GM12801 (cell line): ENCODE results near the gene NKG7.

Experiments
- TF ChIP-seq, protein P1 (sequence below): IDR thresholded peaks from one replicate; pipeline ENCODE4 v1.5.1; 2011; ENCODE audit warnings: control low read depth; ENCODE audit not compliant: insufficient read length; ENCODE audit errors: extremely low read depth

Gene NKG7

GRCh38 chr19:51367565-51368365 is 4.7 kb downstream of the NKG7 start:
- TF ChIP-seq, protein P1, sequence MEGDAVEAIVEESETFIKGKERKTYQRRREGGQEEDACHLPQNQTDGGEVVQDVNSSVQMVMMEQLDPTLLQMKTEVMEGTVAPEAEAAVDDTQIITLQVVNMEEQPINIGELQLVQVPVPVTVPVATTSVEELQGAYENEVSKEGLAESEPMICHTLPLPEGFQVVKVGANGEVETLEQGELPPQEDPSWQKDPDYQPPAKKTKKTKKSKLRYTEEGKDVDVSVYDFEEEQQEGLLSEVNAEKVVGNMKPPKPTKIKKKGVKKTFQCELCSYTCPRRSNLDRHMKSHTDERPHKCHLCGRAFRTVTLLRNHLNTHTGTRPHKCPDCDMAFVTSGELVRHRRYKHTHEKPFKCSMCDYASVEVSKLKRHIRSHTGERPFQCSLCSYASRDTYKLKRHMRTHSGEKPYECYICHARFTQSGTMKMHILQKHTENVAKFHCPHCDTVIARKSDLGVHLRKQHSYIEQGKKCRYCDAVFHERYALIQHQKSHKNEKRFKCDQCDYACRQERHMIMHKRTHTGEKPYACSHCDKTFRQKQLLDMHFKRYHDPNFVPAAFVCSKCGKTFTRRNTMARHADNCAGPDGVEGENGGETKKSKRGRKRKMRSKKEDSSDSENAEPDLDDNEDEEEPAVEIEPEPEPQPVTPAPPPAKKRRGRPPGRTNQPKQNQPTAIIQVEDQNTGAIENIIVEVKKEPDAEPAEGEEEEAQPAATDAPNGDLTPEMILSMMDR = no peak

DNA sequence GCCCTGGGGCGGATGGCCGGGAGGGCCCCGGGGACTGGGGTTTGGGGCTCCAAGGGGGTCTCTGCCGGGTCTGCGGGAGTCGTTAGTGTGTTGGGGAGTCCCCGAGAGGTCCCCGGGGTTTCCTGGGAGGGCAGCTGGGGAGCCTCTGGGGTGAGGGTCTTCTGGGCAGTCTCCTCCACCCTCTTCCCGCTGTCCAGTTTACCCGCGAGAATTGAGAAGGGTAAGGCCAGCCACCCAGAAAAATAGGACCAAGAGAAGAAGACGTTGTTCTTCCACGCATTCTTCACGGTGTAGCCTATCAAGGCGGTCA is 5.2 kb downstream of the NKG7 start:
- TF ChIP-seq, protein P1 = no peak

GRCh38 chr19:51366389-51367254 is 5.8 kb downstream of the NKG7 start:
- TF ChIP-seq, protein P1 = no peak

DNA sequence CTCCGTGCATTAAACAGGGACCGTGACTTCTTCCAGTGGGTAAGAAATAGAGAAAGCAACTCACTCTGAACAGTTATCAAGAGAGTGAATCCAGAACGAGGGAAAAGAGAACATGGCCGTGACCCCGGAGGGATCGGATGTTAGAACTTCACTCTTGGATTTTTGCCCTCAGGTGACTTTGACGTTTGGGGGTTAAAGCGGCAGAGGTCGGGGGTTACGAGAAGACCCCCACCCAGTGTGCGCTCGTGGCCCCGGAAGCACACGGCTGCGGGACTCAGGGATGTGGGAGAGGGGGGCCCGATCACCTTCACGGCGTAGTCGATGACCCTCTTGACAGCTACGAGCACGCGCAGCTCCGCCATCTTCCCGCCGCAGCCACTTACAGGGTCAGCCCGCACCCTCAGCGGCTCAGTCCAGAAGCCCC is 6.5 kb downstream of the NKG7 start, which contains the start of gene ETFB:
Gene ETFB (minus strand): TSS at position 424 of the 424 bp plus-strand sequence. CDS start 62 bp downstream, at position 362.
- TF ChIP-seq, protein P1 = no peak

DNA sequence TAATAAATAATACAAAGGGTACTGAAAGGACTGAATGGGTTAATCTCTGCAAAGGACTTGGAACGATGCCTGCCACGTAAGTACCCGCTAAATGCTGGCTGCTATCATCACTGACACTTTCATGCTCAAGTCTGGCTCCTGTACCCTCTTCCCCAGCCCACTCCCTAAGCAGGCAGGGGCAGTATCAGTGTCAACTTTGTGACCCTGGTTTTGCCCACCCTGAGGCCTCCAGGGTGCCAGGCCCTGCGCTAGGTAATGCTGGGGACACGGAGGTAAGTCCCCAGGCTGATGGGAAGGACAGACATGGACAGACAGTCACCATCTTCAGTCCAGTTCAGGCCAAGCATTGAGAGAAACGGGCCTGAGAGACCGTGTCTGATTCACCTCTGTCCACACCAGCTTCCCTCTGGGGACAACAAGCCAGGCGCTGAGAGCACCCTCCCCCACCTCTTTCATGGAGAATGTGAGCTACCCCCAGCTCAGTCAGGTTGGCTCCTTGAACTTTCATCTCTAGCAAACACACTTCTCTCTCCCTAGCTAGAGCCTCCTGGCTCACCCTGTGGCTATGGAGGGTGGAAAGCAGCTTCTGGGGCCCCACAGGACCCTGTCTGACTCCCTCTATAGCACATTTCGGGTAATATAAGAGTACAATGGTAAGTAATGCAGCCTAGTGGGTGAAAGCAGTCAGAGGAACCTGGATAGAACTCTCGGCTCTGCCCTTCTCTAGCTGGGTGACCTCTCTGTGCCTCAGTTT is 7.1 kb downstream of the NKG7 start:
- TF ChIP-seq, protein P1 = no peak

DNA sequence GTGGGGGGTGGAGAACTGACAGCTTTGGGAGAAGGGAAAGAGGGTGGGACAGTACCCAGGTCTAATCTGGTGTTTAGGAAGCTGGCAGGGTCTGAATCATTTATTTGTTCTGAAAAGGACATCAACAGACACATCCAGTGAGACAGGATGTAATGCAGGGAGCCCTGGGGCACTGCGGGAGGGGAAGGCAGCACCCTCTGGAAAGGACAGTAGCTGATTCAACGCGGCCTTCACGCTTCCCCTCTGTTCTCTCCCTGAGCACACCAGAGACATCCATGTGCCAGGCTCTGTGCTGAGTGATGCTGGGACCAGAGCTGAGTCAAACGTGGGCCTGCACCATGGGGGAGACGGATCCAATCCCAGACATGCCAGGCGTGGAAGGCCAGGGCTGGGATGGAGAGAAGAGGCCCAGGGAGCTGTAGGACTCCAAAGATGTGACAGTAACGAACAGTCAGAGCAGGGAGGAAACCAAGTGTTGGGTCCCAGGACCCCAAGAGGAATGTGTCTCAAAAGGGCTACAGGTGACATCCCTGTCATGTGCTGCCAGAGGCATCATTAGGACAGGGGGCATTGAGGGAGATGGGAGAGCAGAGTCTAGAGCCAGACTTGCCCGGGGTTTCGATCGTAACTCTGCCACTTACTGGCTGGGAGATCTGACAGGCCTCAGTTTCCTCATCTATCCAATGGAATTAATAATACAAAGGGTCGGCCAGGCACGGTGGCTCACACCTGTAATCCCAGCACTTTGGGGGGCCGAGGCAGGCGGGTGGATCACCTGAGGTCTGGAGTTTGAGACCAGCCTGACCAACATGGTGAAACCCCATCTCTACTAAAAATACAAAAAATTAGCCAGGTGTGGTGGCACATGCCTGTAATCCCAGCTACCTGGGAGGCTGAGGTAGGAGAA is 8.0 kb downstream of the NKG7 start:
- TF ChIP-seq, protein P1 = no peak
